Mesenchymal stem cell (in vitro differentiated cells and primary cell): Measurements from ENCODE around the gene CBFA2T2.
A peak's percentile ranks its signal among the peaks of the same experiment; 100 is the strongest.

Experiments
- DNase-seq: peaks from one replicate; pipeline ENCODE4 v3.0.0-alpha.2; 2013
- H2AFZ ChIP-seq: one replicate; pipeline ENCODE4 v1.6.1; 2013; ENCODE audit warnings: low read depth, mild to moderate bottlenecking, control low read depth, inconsistent platforms, low read length, moderate library complexity
- H2AK5ac ChIP-seq: 2 replicates; pipeline ENCODE4 v1.6.1; 2013; ENCODE audit warnings: low read length, moderate library complexity, mild to moderate bottlenecking, inconsistent platforms; ENCODE audit not compliant: severe bottlenecking
- H2BK120ac ChIP-seq: one replicate; pipeline ENCODE4 v1.6.1; 2013; ENCODE audit warnings: low read depth, mild to moderate bottlenecking, inconsistent platforms, low read length, moderate library complexity
- H2BK12ac ChIP-seq, 2 experiments: one replicate each; pipeline ENCODE4 v1.6.1; 2013; ENCODE audit warnings: inconsistent platforms in 2 of 2, low read length in 2 of 2, mild to moderate bottlenecking in 2 of 2, moderate library complexity in 2 of 2, control low read depth in 1 of 2
- H2BK15ac ChIP-seq: one replicate; pipeline ENCODE4 v1.6.1; 2013; ENCODE audit warnings: mild to moderate bottlenecking, low read depth, inconsistent platforms; ENCODE audit not compliant: poor library complexity, severe bottlenecking
- H2BK5ac ChIP-seq: 2 replicates; pipeline ENCODE4 v1.6.1; 2013; ENCODE audit warnings: low read depth, mild to moderate bottlenecking, low read length, control low read depth, inconsistent platforms; ENCODE audit not compliant: poor library complexity, severe bottlenecking
- H3K14ac ChIP-seq, 2 experiments: one replicate each; pipeline ENCODE4 v1.6.1; 2013; ENCODE audit warnings: inconsistent platforms in 2 of 2, low read length in 2 of 2, control low read depth in 1 of 2, mild to moderate bottlenecking in 1 of 2, moderate library complexity in 1 of 2
- H3K18ac ChIP-seq, 2 experiments: one replicate each; pipeline ENCODE4 v1.6.1; 2013; ENCODE audit warnings: inconsistent platforms in 2 of 2, low read length in 2 of 2, control low read depth in 1 of 2, low read depth in 1 of 2, mild to moderate bottlenecking in 1 of 2
- H3K23ac ChIP-seq, 2 experiments: one replicate each; pipeline ENCODE4 v1.6.1; 2013; ENCODE audit warnings: inconsistent platforms in 2 of 2, low read length in 2 of 2, mild to moderate bottlenecking in 2 of 2, moderate library complexity in 2 of 2, control low read depth in 1 of 2
- H3K27ac ChIP-seq: 2 replicates; pipeline ENCODE4 v1.5.1; 2013; ENCODE audit warnings: mild to moderate bottlenecking, moderate library complexity, low read length, control low read depth, inconsistent platforms; ENCODE audit not compliant: poor library complexity, severe bottlenecking
- H3K27me3 ChIP-seq, 2 experiments: 2 replicates each; pipeline versions ENCODE4 v1.6.1 to v1.7.0; 2013; ENCODE audit warnings: low read length in 2 of 2, mild to moderate bottlenecking in 2 of 2, moderate library complexity in 2 of 2, control low read depth in 1 of 2, inconsistent platforms in 1 of 2; ENCODE audit not compliant: control insufficient read depth in 1 of 2, insufficient read depth in 1 of 2
- H3K36me3 ChIP-seq, 2 experiments: 2 replicates each; pipeline versions ENCODE4 v1.6.1 to v1.7.0; 2013; ENCODE audit warnings: low read length in 2 of 2, control low read depth in 1 of 2, inconsistent platforms in 1 of 2, low read depth in 1 of 2, mild to moderate bottlenecking in 1 of 2; ENCODE audit not compliant: insufficient read depth in 2 of 2, control insufficient read depth in 1 of 2
- H3K4ac ChIP-seq, 2 experiments: one replicate each; pipeline ENCODE4 v1.6.1; 2013; ENCODE audit warnings: inconsistent platforms in 2 of 2, low read length in 2 of 2, mild to moderate bottlenecking in 2 of 2, moderate library complexity in 2 of 2, control low read depth in 1 of 2, low read depth in 1 of 2
- H3K4me1 ChIP-seq: 2 replicates; pipeline ENCODE4 v1.6.1; 2013; ENCODE audit warnings: low read depth, low read length, control low read depth; ENCODE audit not compliant: control insufficient read depth, insufficient read depth
- H3K4me2 ChIP-seq: 2 replicates; pipeline ENCODE4 v1.6.1; 2013; ENCODE audit warnings: low read length, mild to moderate bottlenecking, inconsistent platforms; ENCODE audit not compliant: poor library complexity, severe bottlenecking
- H3K4me3 ChIP-seq, 2 experiments: 2 replicates each; pipeline versions ENCODE4 v1.5.1 to v1.7.0; 2013; ENCODE audit warnings: low read length in 2 of 2, mild to moderate bottlenecking in 2 of 2, control low read depth in 1 of 2, low read depth in 1 of 2; ENCODE audit not compliant: insufficient read depth in 1 of 2
- H3K79me1 ChIP-seq: replicated peaks from 2 replicates; pipeline ENCODE4 v1.6.1; 2013; ENCODE audit warnings: mild to moderate bottlenecking, control low read depth, low read length, inconsistent platforms; ENCODE audit not compliant: poor library complexity, severe bottlenecking
- H3K9ac ChIP-seq: 2 replicates; pipeline ENCODE4 v1.7.0; 2013; ENCODE audit warnings: mild to moderate bottlenecking, low read length, moderate library complexity
- H3K9me3 ChIP-seq: 2 replicates; pipeline ENCODE4 v1.7.0; 2013; ENCODE audit warnings: mild to moderate bottlenecking, low read length; ENCODE audit not compliant: control insufficient read depth
- H4K8ac ChIP-seq: one replicate; pipeline ENCODE4 v1.6.1; 2013; ENCODE audit warnings: inconsistent platforms, mild to moderate bottlenecking, low read length, moderate library complexity
- H4K91ac ChIP-seq: one replicate; pipeline ENCODE4 v1.6.1; 2013; ENCODE audit warnings: mild to moderate bottlenecking, low read length, inconsistent platforms
- WGBS: methylation state at CpG from one replicate; pipeline ENCODE4 v1.1.7; 2013; ENCODE audit warnings: mixed read lengths; 5-methylcytosine and 5-hydroxymethylcytosine counted together

CBFA2T2 gene

GRCh38 chr20:33465481-33466302, 24.2 kb upstream of the CBFA2T2 start:
- H3K14ac ChIP-seq, result no peak overlapping the region
- H2BK5ac ChIP-seq, result no peak overlapping the region
- H2AFZ ChIP-seq, result no peak overlapping the region
- no peak overlapping the region for H3K23ac ChIP-seq
- H3K27me3 ChIP-seq, result peaks cover 3 to 5% of the 10 kb centered on the region in 2 experiments
- H2BK12ac ChIP-seq, result no peak overlapping the region
- no peak overlapping the region for H3K27ac ChIP-seq
- peaks cover 6% of the 10 kb centered on the region for H3K4me1 ChIP-seq
- H2BK120ac ChIP-seq, result no peak overlapping the region
- H3K79me1 ChIP-seq, result no peaks in the 10 kb centered on the region
- H2AK5ac ChIP-seq, result peak overlapping the region; percentile 49
- DNase-seq, result no peak
- H4K8ac ChIP-seq, result no peak overlapping the region
- no peak overlapping the region for H3K18ac ChIP-seq
- no peak overlapping the region for H2BK15ac ChIP-seq
- no peak overlapping the region for H3K4me2 ChIP-seq
- 71% methylated on average over 6 of the region's 9 CpGs for WGBS
- H3K4ac ChIP-seq, result no peak overlapping the region
- H4K91ac ChIP-seq, result no peak overlapping the region
- H3K4me3 ChIP-seq, result no peak overlapping the region
- no peaks in the 10 kb centered on the region for H3K36me3 ChIP-seq
- no peaks in the 10 kb centered on the region for H3K9me3 ChIP-seq
- H3K9ac ChIP-seq, result no peak overlapping the region

DNA sequence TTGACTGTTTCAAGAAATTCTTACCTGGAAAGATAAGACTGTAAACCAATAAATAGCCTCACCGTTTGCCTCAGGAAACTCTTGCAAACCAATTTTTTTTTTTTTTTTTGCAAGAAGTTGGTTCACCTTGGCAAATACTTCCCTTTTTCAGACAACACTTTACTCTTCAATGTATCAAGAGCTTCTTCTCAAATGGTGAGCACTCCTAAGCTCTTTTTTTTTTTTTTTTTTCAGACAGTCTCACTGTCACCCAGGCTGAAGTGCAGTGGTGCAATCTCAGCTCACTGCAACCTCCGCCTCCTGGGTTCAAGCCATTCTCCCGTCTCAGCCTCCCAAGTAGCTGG, 23.6 kb upstream of the CBFA2T2 start:
- H3K14ac ChIP-seq, result no peak overlapping the region
- no peak overlapping the region for H3K4me3 ChIP-seq
- H3K18ac ChIP-seq, result no peak overlapping the region
- WGBS, result 88% methylated on average over 2 of the region's 3 CpGs
- no peak overlapping the region for H2BK5ac ChIP-seq
- H3K27me3 ChIP-seq, result peaks cover 3 to 5% of the 10 kb centered on the region in 2 experiments
- H3K79me1 ChIP-seq, result no peaks in the 10 kb centered on the region
- H2AFZ ChIP-seq, result no peak overlapping the region
- H2BK120ac ChIP-seq, result no peak overlapping the region
- no peak overlapping the region for H3K27ac ChIP-seq
- no peak overlapping the region for H2BK12ac ChIP-seq
- H3K9me3 ChIP-seq, result no peaks in the 10 kb centered on the region
- no peak overlapping the region for H2AK5ac ChIP-seq
- no peak overlapping the region for H3K4ac ChIP-seq
- H3K23ac ChIP-seq, result no peak overlapping the region
- H4K8ac ChIP-seq, result no peak overlapping the region
- H2BK15ac ChIP-seq, result no peak overlapping the region
- no peaks in the 10 kb centered on the region for H3K36me3 ChIP-seq
- peaks cover 6% of the 10 kb centered on the region for H3K4me1 ChIP-seq
- no peak for DNase-seq
- H4K91ac ChIP-seq, result no peak overlapping the region
- no peak overlapping the region for H3K9ac ChIP-seq
- H3K4me2 ChIP-seq, result no peak overlapping the region

GRCh38 chr20:33470457-33470856, 19.4 kb upstream of the CBFA2T2 start:
- no peak overlapping the region for H2BK12ac ChIP-seq
- no peak overlapping the region for H3K23ac ChIP-seq
- no peak overlapping the region for H4K8ac ChIP-seq
- H3K4ac ChIP-seq, result no peak overlapping the region
- no peak overlapping the region for H3K27ac ChIP-seq
- H2BK5ac ChIP-seq, result no peak overlapping the region
- H3K9ac ChIP-seq, result no peak overlapping the region
- H2AFZ ChIP-seq, result no peak overlapping the region
- H4K91ac ChIP-seq, result no peak overlapping the region
- H2AK5ac ChIP-seq, result no peak overlapping the region
- H3K14ac ChIP-seq, result no peak overlapping the region
- H3K4me3 ChIP-seq, result no peak overlapping the region
- H3K4me1 ChIP-seq, result peaks cover 3% of the 10 kb centered on the region
- H3K36me3 ChIP-seq, result no peaks in the 10 kb centered on the region
- no peak overlapping the region for H3K4me2 ChIP-seq
- no peak overlapping the region for H2BK15ac ChIP-seq
- no peaks in the 10 kb centered on the region for H3K9me3 ChIP-seq
- H3K79me1 ChIP-seq, result no peaks in the 10 kb centered on the region
- no peak overlapping the region for H2BK120ac ChIP-seq
- H3K18ac ChIP-seq, result no peak overlapping the region
- DNase-seq, result no peak
- peaks cover 21 to 23% of the 10 kb centered on the region in 2 experiments for H3K27me3 ChIP-seq
- WGBS, result 89% methylated on average over 3 of the region's 4 CpGs

- no peak overlapping the region for H2BK12ac ChIP-seq
- H3K36me3 ChIP-seq, result no peaks in the 10 kb centered on the region
- H3K9me3 ChIP-seq, result no peaks in the 10 kb centered on the region
- H2AFZ ChIP-seq, result no peak overlapping the region
- H2BK15ac ChIP-seq, result no peak overlapping the region
- no peak overlapping the region for H4K8ac ChIP-seq
- 95% methylated on average over 3 of the region's 3 CpGs for WGBS
- H2BK120ac ChIP-seq, result no peak overlapping the region
- no peak overlapping the region for H3K4me2 ChIP-seq
- no peak overlapping the region for H3K4me3 ChIP-seq
- no peak overlapping the region for H4K91ac ChIP-seq
- H3K9ac ChIP-seq, result no peak overlapping the region
- no peak for DNase-seq
- no peak overlapping the region for H2AK5ac ChIP-seq
- no peaks in the 10 kb centered on the region for H3K4me1 ChIP-seq
- no peak overlapping the region for H2BK5ac ChIP-seq
- no peak overlapping the region for H3K4ac ChIP-seq
- H3K23ac ChIP-seq, result no peak overlapping the region
- H3K27ac ChIP-seq, result no peak overlapping the region
- peaks cover 23 to 25% of the 10 kb centered on the region in 2 experiments for H3K27me3 ChIP-seq
- no peak overlapping the region for H3K18ac ChIP-seq
- H3K14ac ChIP-seq, result no peak overlapping the region
- H3K79me1 ChIP-seq, result no peaks in the 10 kb centered on the region
Observed at GRCh38 chr20:33470866-33471265, 19.0 kb upstream of the CBFA2T2 start.
